DMS79 treated with DMSO at 0.1 percent for 48 hours (cell line): ENCODE data around the gene ARSB.
A peak's percentile ranks its signal among the peaks of the same experiment; 100 is the strongest.

ENCODE experiments used
- DNase-seq: peaks from one replicate; lab custom pipeline; 2025; lab: John Stamatoyannopoulos, UW

The ARSB gene

DNA sequence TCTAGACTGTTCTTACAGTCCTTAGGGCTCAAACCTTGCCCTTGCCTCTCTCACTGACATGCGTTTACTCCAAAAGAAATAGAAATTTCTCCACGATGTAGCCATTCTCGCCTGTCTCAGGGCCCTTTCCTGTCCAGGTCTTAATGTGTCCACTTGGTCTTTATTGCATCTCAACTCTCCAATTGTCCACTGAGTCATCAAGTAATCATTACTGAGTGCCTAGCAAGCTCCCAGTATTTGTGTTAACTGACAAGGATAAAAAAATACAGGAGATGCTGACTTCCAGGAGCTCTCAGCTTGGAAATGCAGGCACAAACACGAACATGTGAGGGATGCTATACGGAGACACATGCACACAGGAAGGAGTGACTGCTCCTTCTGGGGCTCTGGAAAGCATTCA, 147.3 kb downstream of the ARSB start:
- no peak for DNase-seq

GRCh38 chr5:78835176-78835575, 149.9 kb downstream of the ARSB start:
- no peak for DNase-seq

DNA sequence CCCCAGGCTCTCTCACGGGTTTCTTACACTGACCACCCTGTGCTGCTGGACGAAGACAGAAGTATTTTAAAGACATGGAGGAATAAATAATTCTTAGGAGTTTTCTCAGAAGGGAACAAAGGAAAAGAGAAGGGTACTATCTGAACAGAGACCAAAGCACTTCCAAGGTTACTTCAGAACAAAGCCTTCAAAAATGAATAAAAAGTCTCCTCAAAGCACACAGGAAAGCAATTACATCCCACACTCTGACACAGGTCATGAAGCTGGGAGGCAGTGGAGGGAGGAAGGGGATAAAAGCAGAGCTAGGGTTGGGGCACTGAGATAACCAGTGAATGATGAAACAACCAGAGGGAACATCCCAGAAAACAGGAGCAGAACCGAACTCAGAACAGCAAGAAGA, 151.8 kb downstream of the ARSB start:
- no peak for DNase-seq

GRCh38 chr5:78830528-78831046, 154.5 kb downstream of the ARSB start:
- DNase-seq, result no peak

DNA sequence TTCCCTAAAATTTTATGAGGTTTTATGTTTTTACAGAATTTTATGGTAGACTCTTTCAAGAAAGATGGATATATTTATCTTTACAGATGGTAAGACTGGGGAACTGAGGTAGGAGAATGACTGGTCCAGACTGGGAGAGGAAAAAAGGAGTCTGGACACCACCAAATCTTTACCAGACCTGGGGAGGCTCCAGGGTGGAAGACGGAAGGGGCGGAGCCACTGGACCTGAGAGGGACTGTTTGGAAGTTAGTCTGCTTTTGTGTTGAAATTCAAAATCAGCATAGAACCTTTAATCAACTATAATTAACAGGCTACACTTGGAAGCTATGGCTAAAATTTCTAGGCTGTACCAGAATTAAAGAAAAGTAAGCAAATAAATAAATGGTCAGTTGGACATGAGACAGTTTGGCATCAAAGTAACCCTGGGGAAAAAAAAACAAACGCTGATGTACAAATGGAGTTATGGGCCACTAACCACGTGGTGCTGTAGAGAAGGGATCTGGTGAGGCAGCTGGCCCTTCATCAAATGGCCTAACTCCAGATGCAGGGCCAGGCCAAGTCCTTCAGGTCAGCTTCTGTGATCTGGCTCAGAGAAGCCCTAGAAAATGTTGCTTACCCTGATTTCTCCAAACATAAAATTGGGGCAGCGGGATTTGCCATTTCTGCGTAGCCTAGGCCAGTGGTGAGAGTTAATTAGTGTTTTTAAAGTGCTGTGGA, 155.1 kb downstream of the ARSB start:
- no peak for DNase-seq

DNA sequence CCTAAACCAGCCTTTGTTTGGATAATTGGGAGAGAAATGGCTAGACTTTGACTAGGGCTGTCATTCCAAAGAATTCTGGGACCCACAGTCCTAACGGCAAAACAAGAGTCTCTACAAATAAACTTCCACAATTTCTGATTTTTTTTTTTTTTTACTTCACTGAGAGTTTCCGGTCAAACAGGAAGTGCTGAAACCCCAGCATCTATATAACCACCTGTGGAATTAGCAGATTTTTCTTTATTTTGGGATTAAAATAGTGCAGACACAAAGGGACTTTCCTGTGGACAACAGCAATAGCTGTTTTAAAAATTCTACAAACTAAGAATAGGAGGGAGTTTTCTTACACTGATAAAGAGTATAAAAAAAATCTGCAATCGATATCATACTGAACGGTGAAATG, 157.4 kb downstream of the ARSB start:
- no peak for DNase-seq

DNA sequence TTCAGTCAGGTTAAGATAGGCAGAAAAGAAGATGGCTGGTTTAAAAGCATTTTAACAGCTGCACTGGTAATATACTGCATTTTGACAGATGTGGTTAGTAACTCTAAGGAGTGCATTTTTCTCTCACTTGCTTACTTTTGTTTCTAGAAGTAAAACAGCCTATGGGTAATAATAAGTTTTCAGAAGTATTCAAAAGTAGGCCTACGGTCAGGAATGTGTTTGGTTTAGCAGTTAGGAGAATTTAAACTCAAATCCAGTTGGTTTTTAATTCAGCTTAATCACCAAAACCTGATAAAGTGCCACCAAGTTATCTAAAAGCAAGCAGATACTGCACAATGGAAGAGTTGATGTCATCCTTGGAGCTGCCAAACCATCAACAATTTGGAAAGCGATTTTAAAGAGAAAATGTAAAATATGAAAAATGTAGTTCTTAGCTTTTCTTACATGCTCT, 160.3 kb downstream of the ARSB start:
- DNase-seq, result no peak

- no peak for DNase-seq
Observed at GRCh38 chr5:78823196-78823595, 161.9 kb downstream of the ARSB start.

- DNase-seq, result no peak
Observed at GRCh38 chr5:78821536-78822021, 163.5 kb downstream of the ARSB start.

- DNase-seq, result no peak
Observed at GRCh38 chr5:78819707-78820106, 165.4 kb downstream of the ARSB start.

DNA sequence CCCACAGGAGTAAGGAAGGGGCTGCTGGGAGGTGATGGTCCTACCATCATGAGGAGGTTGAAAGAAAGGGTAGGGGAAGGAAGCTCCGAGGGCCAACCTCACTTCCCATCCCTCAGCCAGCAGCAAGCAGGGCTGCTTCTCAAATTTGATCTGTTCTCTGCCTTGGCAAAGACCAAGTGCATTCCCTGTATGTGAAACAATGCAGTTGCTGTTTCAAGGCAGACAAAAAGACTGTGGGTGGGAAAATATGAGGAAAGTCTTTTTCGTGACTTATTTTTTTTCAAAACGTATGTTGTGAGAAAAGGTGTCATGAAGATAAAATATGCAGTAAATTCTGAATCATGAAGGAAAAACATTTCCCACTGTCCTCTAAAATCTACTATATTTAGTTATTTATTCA, 165.9 kb downstream of the ARSB start:
- DNase-seq, result no peak

DNA sequence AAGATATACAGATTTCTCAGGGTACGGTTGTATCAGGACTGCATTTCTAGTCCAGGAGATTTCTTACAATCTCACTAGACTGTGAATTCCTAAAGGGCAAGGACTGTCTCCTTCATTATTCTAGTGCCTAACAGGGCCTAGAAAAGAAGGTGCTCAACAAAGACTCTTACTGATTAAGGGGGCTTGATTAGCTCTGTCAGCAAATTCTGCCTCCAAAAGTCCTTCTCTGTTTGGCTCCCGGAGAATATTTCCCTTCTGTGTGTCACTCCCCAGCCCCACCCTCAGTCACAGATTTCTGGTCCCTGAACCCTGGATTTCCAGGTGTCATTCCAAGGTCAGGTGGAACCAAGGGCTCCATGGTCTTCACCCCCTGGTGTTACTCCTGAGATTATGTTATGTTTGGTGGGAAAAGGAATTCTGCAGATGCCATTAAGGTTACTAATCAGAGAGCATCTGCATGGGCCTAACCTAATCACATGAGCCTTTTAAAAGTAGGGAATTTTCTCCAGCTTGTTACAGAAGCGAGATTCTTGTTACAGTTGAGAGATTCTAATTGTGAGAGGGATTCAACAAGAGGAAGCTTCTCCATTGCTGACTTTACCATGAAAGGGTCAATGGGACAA, 168.9 kb downstream of the ARSB start:
- DNase-seq, result no peak

GRCh38 chr5:78813906-78814530, 171.1 kb downstream of the ARSB start:
- DNase-seq, result peak; percentile 8

GRCh38 chr5:78813286-78813685, 171.8 kb downstream of the ARSB start:
- no peak for DNase-seq

DNA sequence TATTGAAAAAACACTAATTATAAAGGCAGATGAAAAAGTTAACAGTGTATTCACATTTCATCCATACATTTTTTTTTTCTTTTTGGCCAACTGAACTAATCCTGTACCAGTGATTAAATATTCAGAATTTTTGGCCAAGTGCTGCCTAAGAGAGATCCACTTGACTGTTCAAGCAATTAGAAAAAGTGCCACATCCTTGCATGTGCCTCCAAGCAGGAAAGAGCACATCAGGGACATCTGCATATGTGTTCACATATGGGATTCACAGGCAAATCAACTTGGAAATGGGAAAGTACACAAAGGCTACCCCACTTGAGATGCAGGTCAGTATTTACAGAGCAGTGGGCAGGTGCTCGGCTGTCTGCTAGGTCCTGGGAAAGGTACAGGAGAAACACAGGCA, 173.2 kb downstream of the ARSB start:
- peak; percentile 37 for DNase-seq

GRCh38 chr5:78811121-78811817, 173.8 kb downstream of the ARSB start:
- DNase-seq, result no peak

- DNase-seq, result no peak
Observed at GRCh38 chr5:78810098-78810920, 174.8 kb downstream of the ARSB start.

DNA sequence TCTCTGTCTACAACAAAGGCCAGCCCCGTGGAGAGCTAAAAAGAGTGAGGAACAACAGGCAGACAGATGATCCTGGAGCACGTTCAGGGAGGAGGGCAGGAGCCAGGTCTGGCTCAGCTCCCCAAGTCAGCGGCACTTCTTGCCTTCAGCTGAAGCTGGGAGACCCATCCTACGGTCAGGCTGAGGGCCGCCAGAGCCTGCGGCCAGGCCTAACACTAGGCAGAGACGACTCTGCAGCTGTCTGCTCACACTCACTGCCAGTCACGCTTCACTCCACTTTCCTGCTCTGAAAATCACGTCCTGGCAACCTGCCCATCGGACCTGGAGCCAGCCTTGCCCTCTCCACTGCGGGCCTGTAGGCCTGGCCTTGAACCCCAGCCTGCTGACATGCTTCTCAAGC, 175.7 kb downstream of the ARSB start:
- peak; percentile 29 for DNase-seq

GRCh38 chr5:78808818-78809217, 176.3 kb downstream of the ARSB start:
- no peak for DNase-seq

DNA sequence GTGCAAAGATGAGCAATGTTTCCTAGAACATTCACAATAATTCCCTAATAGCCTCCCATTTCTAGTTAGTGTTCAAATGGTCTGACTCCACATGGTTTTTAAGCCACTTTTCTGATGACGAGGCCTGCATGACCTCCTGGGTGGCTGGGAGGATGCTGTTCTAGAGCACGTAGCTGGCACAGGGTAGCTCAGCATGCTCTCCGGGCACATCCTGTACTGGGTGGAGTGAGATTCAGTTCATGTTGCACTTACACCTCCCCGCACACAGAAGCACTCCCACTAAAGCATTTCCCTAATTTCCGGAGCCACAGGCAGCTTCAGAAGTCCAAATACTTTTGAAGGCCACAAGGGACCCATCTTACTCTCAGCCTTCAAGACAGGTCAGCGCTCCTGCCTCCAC, 176.7 kb downstream of the ARSB start:
- DNase-seq, result no peak

GRCh38 chr5:78806544-78806943, 178.6 kb downstream of the ARSB start:
- no peak for DNase-seq
